Stimulated activated CD8-positive, alpha-beta memory T cell treated with anti-CD3 and anti-CD28 coated beads, Interleukin-7, amount 100 ng/mL, for 24 hours (primary cell): ENCODE data around the gene PML.

ENCODE experiments used
- DNase-seq: peaks from one replicate; pipeline ENCODE4 v3.0.0-alpha.2; 2020; ENCODE audit warnings: low read depth

PML gene

DNA sequence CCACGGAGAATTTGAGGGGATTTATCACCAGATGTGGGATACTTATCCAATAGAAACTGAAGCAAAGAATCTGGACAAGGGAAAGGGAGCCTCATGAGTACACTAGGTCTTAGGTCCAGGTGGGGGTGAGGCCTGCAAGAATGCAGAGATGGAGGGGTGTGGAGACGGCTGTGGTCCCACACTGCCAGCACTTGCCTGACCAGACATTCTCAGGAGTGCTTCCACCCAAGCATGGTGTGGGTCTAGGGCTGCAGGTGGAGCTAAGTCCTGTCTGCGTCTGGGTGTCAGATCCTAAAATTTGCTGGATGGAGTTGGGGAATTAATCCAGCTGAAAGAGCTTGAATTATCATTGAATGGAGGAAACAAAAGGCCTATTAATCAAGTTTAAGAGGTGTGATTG is 14.4 kb downstream of the PML start:
- no peak for DNase-seq

DNA sequence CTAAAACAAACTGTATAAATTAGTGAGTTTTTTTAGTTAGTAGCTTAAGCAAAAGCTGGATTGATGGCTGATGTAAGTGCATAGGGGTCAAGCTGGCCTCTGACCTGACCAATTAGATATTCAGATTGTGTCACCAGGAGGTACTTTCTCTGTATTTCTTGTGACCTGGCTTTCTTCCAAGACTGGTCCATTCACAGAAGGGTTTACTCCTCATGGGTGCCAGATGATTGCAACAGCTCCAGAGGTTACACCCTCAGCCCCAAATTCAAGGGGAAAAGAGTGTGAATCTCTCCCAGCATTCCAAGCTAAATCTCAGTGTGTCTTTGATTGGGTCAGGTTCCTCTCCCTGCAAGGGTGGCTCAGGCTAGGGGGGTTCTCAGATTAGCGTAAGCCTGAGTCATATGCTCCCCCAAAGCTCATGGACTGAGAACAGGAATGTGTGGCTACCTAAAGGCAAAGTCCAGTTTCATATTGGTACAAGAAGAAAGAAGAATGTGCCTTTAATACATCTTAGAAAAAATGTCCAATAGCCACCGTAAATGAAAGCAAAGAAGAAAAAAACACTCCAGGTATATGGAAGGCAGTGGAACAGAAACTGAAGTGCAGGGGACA is 16.5 kb downstream of the PML start:
- DNase-seq = no peak

DNA sequence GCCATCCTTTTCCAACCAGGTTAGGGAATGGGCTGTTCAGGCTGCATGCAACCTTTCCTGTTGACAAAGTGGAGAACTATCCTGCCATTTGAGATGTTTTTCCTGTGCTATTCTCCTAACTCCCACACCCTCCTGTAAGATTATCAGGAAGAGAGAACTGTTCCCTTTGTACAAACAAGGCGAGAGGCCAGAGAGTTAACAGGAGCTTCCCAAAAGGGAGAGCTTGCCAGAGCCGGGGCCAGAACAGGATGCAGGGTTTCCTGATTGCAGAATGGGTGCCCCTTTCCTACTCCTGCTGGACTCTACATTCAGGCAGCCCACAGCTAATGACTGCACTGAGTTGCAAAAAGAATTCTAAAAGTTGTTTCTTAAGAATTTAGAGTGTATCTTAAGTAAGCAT is 17.1 kb downstream of the PML start:
- DNase-seq = no peak

DNA sequence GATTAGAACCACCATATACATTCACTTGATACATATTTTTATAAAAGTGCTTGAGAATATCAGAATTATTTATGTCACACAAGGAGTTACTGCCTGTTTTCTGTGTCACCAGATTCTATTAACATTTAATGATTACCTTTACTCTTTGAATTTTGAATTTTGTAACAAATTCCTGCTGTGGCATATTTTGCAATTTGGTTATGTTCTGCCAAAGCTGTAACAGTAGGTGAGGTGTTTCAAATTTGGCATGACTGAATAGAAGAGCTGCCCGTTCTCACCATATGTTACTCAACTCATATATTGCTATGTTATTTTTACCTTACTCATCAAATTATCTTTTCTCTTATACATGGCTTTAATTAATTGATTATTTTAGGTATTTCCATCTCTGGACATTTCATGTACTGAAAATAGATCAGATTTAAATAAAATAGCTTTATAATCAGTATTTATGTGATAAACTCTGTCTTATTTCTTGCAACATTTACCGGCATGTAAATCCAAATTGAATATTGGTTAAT is 18.9 kb downstream of the PML start:
- DNase-seq = no peak

DNA sequence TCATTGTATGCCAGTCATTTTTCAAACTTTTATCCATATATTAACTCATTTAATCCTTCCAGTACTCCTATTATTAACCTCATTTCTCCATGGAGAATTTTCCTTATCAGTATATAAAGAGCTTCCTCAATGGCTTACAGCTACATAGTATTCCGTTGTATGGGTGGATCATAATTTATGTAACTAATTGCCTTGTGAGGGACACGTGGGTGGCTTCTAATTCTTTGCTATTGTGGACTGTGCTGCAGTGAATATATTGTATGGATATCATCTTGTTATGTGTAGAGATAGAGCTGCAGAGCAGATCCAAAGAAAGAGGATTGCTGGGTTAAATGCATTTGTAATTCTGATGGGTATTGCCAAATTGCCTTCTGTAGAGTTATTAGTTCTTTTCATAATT is 25.2 kb downstream of the PML start:
- no peak for DNase-seq

DNA sequence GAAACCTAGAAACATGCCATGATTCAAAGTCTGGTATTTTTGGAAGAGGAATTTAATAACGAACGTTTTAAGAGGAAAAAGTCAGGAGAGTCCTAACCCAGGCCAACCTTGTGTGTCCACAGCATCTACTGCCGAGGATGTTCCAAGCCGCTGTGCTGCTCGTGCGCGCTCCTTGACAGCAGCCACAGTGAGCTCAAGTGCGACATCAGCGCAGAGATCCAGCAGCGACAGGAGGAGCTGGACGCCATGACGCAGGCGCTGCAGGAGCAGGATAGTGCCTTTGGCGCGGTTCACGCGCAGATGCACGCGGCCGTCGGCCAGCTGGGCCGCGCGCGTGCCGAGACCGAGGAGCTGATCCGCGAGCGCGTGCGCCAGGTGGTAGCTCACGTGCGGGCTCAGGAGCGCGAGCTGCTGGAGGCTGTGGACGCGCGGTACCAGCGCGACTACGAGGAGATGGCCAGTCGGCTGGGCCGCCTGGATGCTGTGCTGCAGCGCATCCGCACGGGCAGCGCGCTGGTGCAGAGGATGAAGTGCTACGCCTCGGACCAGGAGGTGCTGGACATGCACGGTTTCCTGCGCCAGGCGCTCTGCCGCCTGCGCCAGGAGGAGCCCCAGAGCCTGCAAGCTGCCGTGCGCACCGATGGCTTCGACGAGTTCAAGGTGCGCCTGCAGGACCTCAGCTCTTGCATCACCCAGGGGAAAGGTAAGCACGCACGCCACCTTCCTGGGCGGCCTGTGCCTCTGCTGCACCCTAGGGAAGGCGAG is 28.4 kb downstream of the PML start:
- DNase-seq = no peak

DNA sequence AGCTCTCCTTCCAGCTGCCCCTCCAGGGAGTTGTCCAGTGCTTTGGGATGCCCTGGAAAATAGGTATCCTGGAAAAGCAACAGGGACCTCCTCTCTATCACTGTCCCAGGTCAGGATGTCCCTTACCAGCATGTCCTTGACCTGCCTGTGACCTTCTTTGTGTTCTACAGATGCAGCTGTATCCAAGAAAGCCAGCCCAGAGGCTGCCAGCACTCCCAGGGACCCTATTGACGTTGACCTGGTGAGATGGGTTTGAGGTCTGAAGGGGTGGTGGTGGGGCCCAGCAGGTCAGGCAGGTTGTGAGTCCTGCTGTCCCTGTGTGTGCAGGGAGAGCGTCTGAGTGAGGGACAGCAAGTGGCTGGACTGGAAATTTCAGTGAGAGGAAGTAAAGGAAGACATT is 30.2 kb downstream of the PML start:
- no peak for DNase-seq

DNA sequence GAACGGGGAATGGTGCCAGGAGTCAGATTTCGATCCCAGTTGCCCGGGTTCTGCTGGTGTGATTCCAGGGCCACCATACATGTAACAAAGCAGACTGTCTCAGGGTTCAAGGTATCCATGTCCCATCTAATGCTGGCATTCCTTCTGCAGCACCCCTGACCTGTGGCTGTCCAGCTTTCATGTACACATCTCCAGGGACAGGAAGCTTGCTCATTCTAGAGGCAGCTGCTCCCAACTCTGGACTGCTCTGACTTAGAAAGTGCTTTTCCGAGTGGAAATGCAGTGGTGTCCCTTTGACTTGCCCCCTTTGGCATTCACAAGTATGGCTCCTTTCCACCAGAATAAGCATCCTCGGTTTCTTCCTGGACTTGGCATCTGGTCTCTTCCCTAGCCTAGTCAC is 30.9 kb downstream of the PML start:
- DNase-seq = no peak

DNA sequence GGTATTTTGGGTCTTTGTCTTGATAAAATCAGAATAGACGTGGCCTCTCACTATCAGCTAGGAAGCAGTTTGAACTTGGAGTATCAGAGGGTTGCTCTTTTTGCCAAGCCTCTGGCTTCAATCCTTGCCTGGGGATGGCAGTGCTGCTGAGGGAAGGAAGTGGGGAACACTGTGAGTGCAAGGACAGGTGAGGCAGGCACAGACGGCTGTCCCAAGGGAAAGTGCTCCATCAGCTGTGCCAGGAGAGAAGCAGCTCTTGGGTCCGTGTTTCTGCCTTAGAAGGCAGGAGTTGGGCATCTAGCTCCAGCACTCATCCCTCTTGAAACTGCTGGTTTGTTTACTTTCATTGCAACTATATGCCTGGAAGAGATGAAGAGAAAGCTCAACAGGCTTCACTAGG is 33.2 kb downstream of the PML start:
- DNase-seq = no peak

DNA sequence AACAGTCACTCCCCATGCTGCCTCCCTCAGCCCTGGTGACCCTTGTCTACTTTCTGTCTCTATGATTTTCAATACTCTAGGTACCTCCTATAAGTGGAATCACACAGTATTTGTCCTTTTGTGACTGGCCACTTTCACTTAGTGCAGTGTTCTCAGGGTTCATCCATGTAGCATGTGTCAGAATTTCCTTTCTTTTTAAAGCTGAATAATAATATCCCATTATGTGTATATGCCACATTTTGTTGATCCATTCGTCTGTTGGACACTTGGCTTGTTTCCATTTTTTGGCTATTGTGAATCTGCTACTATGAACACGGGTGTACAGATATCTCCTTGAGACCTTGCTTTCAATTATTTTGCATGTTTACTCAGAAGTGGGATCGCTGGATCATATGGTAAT is 34.1 kb downstream of the PML start:
- no peak for DNase-seq

DNA sequence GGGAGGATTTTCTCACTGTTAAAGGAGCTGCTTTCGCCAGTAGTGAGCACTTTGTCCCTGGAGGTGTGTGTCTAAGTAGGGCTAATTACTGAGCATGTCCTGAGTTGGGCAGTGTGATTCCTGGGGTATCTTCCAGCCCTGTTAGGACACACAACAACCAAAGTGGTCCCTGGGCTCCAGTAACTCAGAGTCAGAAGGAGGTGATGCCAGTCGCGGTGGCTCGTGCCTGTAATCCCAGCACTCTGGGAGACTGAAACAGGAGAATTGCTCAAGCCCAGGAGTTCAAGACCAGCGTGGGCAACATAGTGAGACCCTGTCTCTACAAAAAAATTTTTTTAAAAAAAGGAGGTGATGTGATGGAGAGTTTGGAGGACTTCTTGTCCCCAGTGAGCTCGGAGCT is 37.5 kb downstream of the PML start:
- DNase-seq = no peak

DNA sequence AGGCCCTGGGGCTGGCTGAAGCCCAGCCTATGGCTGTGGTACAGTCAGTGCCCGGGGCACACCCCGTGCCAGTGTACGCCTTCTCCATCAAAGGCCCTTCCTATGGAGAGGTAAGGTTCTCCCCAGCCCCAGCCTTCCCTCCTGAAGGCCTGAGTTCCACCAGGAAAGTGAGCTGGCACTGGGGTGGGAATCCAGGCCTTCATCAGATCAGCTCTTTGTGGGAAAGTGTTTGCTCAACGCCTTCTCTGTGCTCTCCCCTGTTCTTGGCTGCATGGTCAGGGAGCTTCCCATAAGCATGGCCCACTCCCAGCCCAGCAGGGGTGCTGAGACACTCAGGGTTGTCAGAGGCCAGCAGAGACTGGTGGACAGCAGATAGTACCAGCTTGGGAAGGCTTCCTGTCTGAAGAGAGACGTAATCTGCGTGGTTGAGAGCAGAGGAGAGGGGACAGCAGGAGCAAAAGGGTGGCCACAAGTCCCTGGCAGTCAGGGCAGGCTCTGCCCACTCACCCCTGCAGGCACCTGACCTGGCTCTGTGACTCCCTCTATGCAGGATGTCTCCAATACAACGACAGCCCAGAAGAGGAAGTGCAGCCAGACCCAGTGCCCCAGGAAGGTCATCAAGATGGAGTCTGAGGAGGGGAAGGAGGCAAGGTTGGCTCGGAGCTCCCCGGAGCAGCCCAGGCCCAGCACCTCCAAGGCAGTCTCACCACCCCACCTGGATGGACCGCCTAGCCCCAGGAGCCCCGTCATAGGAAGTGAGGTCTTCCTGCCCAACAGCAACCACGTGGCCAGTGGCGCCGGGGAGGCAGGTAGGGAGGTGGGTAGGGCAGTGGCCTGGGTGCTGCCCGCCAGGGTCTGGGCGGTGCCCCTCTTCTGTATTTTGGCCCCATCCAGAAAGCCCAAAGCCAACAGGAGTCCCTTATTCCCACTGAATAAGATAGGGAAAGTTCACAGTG is 38.4 kb downstream of the PML start:
- DNase-seq = no peak

DNA sequence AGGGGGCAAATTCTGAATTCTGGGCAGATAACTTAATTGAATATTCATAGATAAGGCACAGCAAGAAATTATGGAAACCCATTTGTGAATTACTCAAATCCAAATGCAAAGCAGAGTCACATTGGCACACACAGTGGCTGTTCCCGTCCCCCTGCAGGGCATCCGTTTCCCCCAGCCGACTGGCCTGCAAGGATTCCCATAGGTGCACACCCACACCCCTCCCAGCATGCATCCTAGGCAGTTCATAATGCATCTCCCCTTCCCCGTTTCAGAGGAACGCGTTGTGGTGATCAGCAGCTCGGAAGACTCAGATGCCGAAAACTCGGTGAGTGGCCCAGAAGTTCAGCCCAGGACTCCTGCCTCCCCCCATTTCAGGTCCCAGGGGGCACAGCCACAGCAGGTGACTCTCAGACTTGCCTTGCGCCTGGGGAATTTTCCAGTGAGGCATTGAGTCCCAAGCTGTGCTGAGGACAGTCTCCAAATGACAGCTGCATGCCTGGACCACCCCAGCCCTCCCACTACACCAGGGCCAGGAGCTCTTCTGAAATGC is 39.8 kb downstream of the PML start:
- DNase-seq = no peak

DNA sequence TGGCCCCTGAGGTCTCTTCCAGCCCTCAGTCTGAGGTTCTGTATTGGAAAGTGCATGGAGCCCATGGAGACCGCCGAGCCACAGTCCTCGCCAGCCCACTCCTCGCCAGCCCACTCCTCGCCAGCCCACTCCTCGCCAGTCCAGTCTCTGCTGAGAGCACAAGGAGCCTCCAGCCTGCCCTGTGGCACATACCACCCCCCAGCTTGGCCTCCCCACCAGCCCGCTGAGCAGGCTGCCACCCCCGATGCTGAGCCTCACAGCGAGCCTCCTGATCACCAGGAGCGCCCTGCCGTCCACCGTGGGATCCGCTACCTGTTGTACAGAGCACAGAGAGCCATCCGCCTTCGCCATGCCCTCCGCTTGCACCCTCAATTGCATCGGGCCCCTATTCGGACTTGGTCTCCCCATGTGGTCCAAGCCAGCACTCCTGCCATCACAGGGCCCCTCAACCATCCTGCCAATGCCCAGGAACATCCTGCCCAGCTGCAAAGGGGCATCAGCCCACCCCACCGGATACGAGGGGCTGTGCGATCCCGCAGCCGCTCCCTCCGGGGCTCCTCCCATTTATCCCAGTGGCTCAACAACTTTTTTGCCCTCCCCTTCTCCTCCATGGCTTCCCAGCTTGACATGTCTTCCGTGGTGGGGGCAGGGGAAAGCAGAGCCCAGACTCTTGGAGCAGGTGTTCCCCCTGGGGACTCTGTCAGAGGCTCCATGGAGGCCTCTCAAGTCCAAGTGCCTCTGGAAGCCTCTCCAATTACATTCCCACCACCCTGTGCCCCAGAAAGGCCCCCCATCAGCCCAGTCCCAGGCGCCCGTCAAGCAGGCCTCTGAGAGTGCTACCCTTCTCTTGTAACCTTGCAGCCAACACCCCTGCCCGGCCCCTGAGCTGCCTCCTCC is 40.9 kb downstream of the PML start:
- no peak for DNase-seq

DNA sequence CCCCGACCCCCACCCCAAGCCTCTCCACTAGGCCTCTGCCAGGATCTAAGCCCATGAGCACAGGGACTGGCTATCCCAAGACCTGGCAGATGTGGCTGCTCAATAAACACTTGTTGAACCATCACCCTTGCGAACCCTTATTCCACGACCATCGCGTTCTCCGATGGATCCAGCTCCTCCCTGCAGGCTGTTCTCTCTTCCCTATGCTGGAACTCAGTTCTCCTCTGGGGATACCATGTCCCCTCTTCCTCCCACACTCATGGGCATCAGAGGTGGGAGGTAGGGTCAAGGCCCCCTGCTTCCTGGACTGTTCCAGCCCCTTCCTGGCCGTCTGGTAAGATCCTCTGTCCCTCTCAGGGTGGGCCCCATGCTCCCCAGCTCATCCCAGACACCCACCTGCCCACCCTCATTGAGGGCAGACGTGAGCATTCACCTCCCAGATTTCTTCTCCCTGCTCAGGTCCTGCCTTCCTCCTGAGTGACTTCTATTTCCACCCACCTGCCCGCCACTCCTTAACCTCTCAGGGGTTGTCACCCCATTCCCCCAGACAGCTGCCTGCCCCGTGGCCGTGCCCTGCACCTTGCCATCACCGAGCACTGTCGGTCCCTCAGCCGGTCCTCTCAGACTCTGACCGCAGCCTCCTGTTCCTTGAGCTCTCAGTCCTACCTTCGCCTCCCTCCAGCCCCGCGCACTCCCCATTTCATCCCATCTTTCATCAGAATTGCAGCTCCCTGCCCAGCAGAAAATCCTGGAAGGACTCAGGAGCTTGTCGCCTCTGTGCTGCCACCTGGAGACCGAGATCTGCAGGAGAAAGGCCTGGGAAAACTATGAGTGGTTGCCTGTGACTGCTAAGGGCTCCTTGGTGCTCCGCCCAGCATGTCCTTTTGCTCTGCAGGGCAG is 42.0 kb downstream of the PML start:
- no peak for DNase-seq

DNA sequence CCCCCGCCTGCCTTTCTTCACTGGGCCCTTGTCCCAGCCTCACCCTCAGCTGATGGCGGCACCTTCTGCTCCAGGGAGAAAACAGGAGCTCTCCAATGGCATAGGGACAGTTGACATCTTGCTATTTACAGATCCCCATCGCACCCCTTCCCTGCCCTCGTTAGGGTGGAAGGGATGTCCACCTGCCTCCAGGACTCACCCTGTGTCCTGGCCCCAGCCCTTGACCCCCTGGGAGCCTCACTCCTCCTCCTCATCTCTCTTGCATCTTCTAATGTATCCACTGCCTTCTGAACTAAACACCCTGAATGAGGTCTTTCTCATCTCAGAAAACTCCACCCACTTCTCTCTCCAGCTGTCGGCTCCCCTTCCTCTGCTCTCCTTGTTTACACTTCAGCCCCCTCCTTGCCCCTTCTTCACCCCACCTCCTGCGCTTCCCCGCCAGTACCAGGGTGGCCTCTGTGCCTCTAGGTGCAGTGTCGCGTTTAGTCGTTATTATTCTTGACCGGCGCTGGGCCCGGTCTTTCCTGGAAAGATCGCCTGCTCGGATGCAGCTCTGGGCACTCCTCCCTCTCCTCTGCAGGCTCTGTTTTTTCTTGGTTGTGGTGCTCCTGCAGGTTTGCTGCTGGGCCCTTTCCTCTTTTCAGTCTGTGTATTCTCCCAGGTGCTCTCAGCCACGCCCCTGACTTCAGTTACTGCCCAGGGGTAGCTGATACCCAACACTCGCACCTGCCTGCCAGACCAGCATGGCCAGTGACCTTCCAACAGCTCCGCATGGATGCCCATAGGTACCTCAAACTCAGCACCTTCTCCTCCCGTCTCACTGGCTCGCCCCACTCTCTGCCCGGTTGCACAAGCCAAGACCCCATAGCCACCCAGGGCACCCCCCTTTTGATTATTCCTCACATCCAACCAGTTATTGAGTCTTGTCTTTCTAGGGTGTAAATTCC is 42.9 kb downstream of the PML start:
- DNase-seq = no peak

DNA sequence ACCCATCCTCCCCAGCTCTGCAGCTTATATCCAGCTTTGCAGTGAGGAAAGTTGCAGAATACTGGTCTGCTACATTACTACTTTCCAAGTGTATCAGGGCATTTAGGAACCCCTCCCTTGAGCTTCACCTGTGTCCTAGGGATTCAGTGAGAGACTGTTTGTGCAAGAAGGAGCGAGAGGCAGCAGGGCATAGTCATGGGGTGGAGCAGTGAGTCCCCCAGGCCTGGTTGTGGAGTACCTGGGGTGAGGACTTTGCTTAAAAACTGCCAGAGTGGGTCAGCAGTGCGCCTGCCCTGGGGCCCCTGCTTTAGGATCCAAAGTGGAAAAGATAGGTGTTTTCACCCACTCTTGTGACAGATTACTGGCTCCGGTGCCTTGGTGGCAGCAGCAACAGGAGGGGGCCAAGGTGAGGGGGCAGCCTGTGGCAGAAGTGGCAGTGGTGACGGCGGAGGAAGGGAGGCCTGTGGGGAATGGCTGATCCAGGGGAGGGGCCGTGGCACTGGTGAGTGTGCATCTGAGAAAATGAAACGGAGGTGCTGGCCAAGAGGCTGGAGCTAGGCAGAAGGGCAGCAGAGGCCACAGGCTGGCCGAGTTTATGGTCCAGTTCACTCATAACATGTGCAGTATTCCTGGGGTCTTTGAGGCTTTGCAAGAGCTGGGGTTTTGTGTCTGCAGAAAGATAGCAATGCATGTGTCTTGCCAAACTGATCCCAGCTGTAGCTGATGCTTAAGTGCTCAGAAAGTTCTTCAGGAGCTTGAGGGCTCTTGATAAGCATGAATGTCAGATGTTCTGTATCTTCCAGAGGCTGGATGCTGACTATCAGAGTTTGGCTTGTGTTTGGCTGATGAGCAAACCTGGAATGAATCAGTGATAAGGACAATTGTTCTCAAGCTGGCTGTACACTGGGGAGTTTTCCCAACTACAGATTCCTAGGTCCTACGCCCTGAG is 44.5 kb downstream of the PML start:
- DNase-seq = no peak

DNA sequence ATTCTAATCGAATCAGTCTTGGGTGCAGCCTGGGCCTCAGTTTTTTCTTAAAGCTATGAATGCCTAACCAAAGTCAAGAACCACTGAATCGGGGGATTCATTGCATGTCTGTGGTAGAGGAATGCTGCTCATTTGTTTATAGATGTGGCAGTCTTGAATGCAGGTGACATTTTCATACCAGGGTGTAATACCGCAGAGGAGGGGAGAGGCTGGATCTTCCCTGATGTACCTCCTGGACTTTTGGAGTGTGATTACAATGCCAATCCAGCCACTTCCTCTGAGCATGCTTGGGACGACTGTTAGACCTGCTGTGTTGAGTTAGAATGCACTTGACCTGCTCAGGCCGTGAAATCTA is 45.1 kb downstream of the PML start:
- DNase-seq = no peak
